ENCODE measurements around the gene PCDHGB5. TPM values are rescaled to one million over a fixed set of nuclear protein-coding genes. Genes with fewer than 3 reads are reported as not detected.

PCDHGB5 gene
- total RNA-seq, 1 experiment from 2014 or later = 3.2 TPM

DNA sequence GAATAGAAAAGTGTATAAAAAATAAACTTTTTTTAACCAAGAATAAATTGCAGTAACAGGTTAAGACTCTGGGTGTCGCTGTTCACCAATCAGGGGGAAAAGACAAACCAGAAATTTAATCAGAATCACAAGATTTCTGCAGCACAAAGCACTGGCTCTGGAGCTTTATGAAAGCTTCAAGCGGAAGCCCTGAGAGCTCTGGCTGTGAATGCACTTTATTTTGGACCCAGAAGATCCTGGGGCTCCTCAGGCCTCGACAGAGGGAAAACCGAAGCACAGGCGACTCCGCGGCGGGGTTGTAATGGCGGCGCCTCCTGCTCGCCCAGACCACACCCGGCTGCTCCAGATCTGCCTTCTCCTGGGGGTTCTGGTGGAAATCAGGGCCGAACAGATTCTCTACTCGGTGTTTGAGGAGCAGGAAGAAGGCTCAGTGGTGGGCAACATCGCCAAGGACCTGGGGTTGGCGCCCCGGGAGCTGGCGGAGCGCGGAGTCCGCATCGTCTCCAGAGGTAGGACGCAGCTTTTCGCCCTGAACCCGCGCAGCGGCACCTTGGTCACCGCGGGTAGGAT lies 42.8 kb upstream of the PCDHGB5 start, which contains the start of gene PCDHGA4:
PCDHGA4 (plus strand) TSS at position 122 of the 570 bp plus-strand sequence; CDS start at position 209, 87 bp downstream.
- no TSS peak for BruUV-seq (replicated peaks)
- ChIA-PET POLR2A (interaction anchor here (0.9 to 1.6 kb wide), 2 partner anchors 8 to 35 kb away, joined by 3 to 5 read pairs; partner anchors contain the start of gene TAF7), CTCF (interaction anchor here (0.7 to 2.0 kb wide), 5 partner anchors 11 to 204 kb away, joined by 3 to 8 read pairs (median 3); partner anchors contain the start of genes PCDHGA3 and PCDHGB3)
- peak; percentile 9 for DNase-seq (ENCODE audit: unreplicated experiment)
- Mint-ChIP-seq H3K4me3 (ENCODE audit: unreplicated experiment) (no peak within 1 kb of the TSS), H3K36me3 (ENCODE audit: insufficient read depth, unreplicated experiment) (no peaks in the 10 kb centered on the region), H3K9me3 (ENCODE audit: unreplicated experiment) (peaks cover 38% of the 10 kb centered on the region), H3K27ac (ENCODE audit: low read depth, unreplicated experiment) (no peak within 1 kb of the TSS), H3K27me3 (ENCODE audit: insufficient read depth, unreplicated experiment) (no peaks in the 10 kb centered on the region), H3K4me1 (ENCODE audit: insufficient read depth, unreplicated experiment) (no peaks in the 10 kb centered on the region)
- TF ChIP-seq, protein P1, sequence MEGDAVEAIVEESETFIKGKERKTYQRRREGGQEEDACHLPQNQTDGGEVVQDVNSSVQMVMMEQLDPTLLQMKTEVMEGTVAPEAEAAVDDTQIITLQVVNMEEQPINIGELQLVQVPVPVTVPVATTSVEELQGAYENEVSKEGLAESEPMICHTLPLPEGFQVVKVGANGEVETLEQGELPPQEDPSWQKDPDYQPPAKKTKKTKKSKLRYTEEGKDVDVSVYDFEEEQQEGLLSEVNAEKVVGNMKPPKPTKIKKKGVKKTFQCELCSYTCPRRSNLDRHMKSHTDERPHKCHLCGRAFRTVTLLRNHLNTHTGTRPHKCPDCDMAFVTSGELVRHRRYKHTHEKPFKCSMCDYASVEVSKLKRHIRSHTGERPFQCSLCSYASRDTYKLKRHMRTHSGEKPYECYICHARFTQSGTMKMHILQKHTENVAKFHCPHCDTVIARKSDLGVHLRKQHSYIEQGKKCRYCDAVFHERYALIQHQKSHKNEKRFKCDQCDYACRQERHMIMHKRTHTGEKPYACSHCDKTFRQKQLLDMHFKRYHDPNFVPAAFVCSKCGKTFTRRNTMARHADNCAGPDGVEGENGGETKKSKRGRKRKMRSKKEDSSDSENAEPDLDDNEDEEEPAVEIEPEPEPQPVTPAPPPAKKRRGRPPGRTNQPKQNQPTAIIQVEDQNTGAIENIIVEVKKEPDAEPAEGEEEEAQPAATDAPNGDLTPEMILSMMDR (IDR thresholded peaks at IDR 0.05; ENCODE audit: unreplicated experiment) = no peak
- intact Hi-C loops (cut with micrococcal nuclease) = no loop called here

DNA sequence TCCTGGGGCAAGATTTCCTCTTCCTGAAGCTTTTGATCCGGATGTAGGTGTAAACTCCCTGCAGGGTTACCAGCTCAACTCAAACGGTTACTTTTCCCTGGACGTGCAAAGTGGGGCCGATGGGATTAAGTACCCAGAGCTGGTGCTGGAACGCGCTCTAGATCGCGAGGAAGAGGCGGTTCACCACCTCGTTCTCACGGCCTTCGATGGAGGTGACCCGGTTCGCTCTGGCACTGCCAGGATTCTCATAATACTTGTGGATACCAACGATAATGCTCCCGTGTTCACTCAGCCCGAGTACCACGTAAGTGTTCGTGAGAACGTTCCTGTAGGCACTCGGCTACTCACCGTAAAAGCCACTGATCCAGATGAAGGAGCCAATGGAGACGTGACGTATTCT lies 42.1 kb upstream of the PCDHGB5 start:
- TF ChIP-seq, protein P1 (IDR thresholded peaks at IDR 0.05; ENCODE audit: unreplicated experiment) = no peak
- Mint-ChIP-seq H3K4me1 (ENCODE audit: insufficient read depth, unreplicated experiment) (no peaks in the 10 kb centered on the region), H3K9me3 (ENCODE audit: unreplicated experiment) (peaks cover 35% of the 10 kb centered on the region), H3K27ac (ENCODE audit: low read depth, unreplicated experiment) (no peak overlapping the region), H3K27me3 (ENCODE audit: insufficient read depth, unreplicated experiment) (no peaks in the 10 kb centered on the region), H3K4me3 (ENCODE audit: unreplicated experiment) (no peak overlapping the region), H3K36me3 (ENCODE audit: insufficient read depth, unreplicated experiment) (no peaks in the 10 kb centered on the region)
- CTCF ChIA-PET = interaction anchor here (0.6 to 2.0 kb wide), 7 partner anchors 9 to 203 kb away, joined by 3 to 8 read pairs (median 3); partner anchors contain the start of genes PCDHGA3 and PCDHGB3
- intact Hi-C loops (cut with micrococcal nuclease) = no loop called here
- POLR2A ChIA-PET = interaction anchor here (0.9 to 1.6 kb wide), 2 partner anchors 9 to 35 kb away, joined by 3 to 5 read pairs; partner anchors contain the start of gene TAF7
- BruUV-seq (replicated peaks) = no TSS peak
- DNase-seq (ENCODE audit: unreplicated experiment) = no peak

DNA sequence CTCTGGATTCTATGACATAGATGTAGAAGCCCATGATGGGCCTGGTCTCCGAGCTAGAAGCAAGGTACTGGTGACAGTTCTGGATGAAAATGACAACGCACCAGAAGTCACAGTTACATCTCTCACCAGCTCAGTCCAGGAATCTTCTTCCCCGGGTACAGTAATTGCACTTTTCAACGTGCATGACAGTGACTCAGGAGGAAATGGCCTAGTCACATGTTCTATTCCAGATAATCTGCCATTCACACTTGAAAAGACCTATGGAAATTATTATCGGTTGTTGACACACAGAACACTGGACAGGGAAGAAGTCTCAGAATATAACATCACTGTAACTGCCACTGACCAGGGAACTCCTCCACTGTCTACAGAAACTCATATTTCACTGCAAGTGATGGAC lies 41.6 kb upstream of the PCDHGB5 start:
- Mint-ChIP-seq H3K4me1 (ENCODE audit: insufficient read depth, unreplicated experiment) (no peaks in the 10 kb centered on the region), H3K27ac (ENCODE audit: low read depth, unreplicated experiment) (no peak overlapping the region), H3K27me3 (ENCODE audit: insufficient read depth, unreplicated experiment) (no peaks in the 10 kb centered on the region), H3K36me3 (ENCODE audit: insufficient read depth, unreplicated experiment) (no peaks in the 10 kb centered on the region), H3K9me3 (ENCODE audit: unreplicated experiment) (peaks cover 40% of the 10 kb centered on the region), H3K4me3 (ENCODE audit: unreplicated experiment) (no peak overlapping the region)
- DNase-seq (ENCODE audit: unreplicated experiment) = no peak
- TF ChIP-seq, protein P1 (IDR thresholded peaks at IDR 0.05; ENCODE audit: unreplicated experiment) = no peak
- ChIA-PET POLR2A (interaction anchor here (1.6 kb wide), 1 partner anchor 36 kb away, joined by 5 read pairs; the partner anchor contains the start of gene TAF7), CTCF (interaction anchor here (0.6 to 2.0 kb wide), 5 partner anchors 9 to 203 kb away, joined by 3 to 8 read pairs (median 3); partner anchors contain the start of gene PCDHGA3)
- intact Hi-C loops (cut with micrococcal nuclease) = no loop called here
- BruUV-seq (replicated peaks) = no TSS peak

DNA sequence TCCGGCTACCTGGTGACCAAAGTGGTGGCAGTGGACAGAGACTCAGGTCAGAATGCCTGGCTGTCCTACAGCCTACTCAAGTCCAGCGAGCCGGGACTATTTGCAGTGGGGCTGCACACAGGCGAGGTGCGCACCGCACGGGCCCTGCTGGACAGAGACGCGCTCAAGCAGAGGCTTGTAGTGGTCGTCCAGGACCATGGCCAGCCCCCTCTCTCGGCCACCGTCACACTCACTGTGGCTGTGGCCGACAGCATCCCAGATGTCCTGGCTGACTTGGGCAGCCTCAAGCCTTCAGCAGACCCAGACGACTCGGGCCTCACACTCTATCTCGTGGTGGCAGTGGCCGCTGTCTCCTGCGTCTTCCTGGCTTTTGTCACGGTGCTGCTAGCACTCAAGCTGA lies 40.8 kb upstream of the PCDHGB5 start:
- no peak for DNase-seq (ENCODE audit: unreplicated experiment)
- no TSS peak for BruUV-seq (replicated peaks)
- H3K36me3 Mint-ChIP-seq (ENCODE audit: insufficient read depth, unreplicated experiment) = no peaks in the 10 kb centered on the region
- ChIA-PET CTCF (no interaction called here), POLR2A (no interaction called here)
- H3K27me3 Mint-ChIP-seq (ENCODE audit: insufficient read depth, unreplicated experiment) = no peaks in the 10 kb centered on the region
- H3K27ac Mint-ChIP-seq (ENCODE audit: low read depth, unreplicated experiment) = no peak overlapping the region
- no peaks in the 10 kb centered on the region for H3K4me1 Mint-ChIP-seq (ENCODE audit: insufficient read depth, unreplicated experiment)
- peaks cover 46% of the 10 kb centered on the region for H3K9me3 Mint-ChIP-seq (ENCODE audit: unreplicated experiment)
- no peak overlapping the region for H3K4me3 Mint-ChIP-seq (ENCODE audit: unreplicated experiment)
- TF ChIP-seq, protein P1 (IDR thresholded peaks at IDR 0.05; ENCODE audit: unreplicated experiment) = no peak
- intact Hi-C loops (cut with micrococcal nuclease) = no loop called here

Measured in MCF 10A (cell line).